Fibroblast of the aortic adventitia (primary cell): ENCODE results near the gene PIP5K1C. TPM values are rescaled to one million over a fixed set of nuclear protein-coding genes. Genes with fewer than 3 reads are reported as not detected.
"Not testable (repeated sequence)": the region's sequence is repeated elsewhere in the genome, so short reads cannot be mapped to it uniquely, and the experiment has no call there.

Experiments used
- DNase-seq: peaks from one replicate; pipeline ENCODE4 v3.0.0-alpha.2; 2010; ENCODE audit warnings: low read depth
- H3K4me3 ChIP-seq: 2 replicates; pipeline ENCODE4 v1.5.1; 2011; ENCODE audit warnings: low read depth, mild to moderate bottlenecking, control low read depth, low read length, moderate library complexity
- total RNA-seq: library from RNA; depleted of rRNA; stranded (reverse); fragments of >200 nt; gene quantifications from 2 replicates; pipeline ENCODE4 v1.2.3, GENCODE V29; 2012; ENCODE audit warnings: low replicate concordance
- TF ChIP-seq, protein P1 (sequence below): IDR thresholded peaks from 2 replicates; pipeline ENCODE4 v1.5.1; 2011; ENCODE audit warnings: mild to moderate bottlenecking, low read length, control low read depth, inconsistent platforms; ENCODE audit not compliant: insufficient read depth

Gene PIP5K1C
- total RNA-seq, 1 donor = 32.2 TPM

- DNase-seq = no peak
- peak within 1 kb of the TSS; percentile 5 for H3K4me3 ChIP-seq
- TF ChIP-seq, protein P1, sequence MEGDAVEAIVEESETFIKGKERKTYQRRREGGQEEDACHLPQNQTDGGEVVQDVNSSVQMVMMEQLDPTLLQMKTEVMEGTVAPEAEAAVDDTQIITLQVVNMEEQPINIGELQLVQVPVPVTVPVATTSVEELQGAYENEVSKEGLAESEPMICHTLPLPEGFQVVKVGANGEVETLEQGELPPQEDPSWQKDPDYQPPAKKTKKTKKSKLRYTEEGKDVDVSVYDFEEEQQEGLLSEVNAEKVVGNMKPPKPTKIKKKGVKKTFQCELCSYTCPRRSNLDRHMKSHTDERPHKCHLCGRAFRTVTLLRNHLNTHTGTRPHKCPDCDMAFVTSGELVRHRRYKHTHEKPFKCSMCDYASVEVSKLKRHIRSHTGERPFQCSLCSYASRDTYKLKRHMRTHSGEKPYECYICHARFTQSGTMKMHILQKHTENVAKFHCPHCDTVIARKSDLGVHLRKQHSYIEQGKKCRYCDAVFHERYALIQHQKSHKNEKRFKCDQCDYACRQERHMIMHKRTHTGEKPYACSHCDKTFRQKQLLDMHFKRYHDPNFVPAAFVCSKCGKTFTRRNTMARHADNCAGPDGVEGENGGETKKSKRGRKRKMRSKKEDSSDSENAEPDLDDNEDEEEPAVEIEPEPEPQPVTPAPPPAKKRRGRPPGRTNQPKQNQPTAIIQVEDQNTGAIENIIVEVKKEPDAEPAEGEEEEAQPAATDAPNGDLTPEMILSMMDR = no peak
These were observed 114.8 kb downstream of the PIP5K1C start, which contains the start of gene GIPC3 for GRCh38 chr19:3585301-3586126. GIPC3 (plus strand) TSS chr19:3585478; CDS start chr19:3585598, 120 bp downstream.

DNA sequence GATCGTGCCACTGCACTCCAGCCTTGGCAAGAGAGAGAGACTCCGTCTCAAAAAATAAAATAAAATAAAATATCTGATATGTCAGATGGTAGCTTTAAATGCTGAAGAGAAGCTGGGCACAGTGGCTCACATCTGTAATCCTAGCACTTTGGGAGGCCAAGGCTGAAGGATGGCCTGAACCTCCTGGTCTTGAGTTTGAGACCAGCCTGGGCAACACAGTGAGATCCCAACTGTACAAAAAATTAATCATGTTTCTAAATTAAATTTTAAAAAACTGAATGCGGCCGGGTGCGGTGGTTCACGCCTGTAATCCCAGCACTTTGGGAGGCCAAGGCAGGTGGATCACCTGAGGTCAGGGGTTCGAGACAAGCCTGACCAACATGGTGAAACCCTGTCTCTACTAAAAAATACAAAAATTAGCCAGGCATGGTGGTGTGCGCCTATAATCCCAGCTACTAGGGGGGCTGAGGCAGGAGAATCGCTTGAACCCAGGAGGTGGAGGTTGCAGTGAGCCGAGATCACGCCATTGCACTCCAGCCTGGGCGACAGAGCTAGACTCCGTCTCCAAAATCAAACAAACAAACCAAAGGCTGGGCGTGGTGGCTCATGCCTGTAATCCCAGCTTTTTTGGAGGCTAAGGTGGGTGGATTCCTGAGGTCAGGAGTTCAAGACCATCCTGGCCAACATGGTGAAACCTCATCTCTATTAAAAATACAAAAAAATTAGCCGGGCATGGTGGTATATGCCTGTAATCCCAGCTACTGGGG is 116.0 kb downstream of the PIP5K1C start:
- H3K4me3 ChIP-seq, DNase-seq: not testable (repeated sequence)

- H3K4me3 ChIP-seq = not testable (repeated sequence)
These were observed 118.5 kb downstream of the PIP5K1C start for GRCh38 chr19:3581792-3582191.

More at GRCh38 chr19:3581792-3582191, 118.5 kb downstream of the PIP5K1C start:
- DNase-seq = not testable (repeated sequence)

Other genes starting within 250 kb of the PIP5K1C start
- gene SMIM24, start 219.9 kb downstream of the PIP5K1C start, total RNA-seq = not detected in 2 replicates
- not detected in 2 replicates for gene SMIM44, start 217.0 kb downstream of the PIP5K1C start, total RNA-seq
- gene DOHH, start 199.8 kb downstream of the PIP5K1C start, total RNA-seq = 6.5 and 18.6 TPM in 2 replicates
- 14.8 and 30.2 TPM in 2 replicates for gene FZR1, start 194.2 kb downstream of the PIP5K1C start, total RNA-seq
- not detected in 2 replicates for gene TEKTIP1, start 161.3 kb downstream of the PIP5K1C start, total RNA-seq
- gene MFSD12, start 142.9 kb downstream of the PIP5K1C start, total RNA-seq = 51.7 and 52.6 TPM in 2 replicates
- gene HMG20B, start 127.5 kb downstream of the PIP5K1C start, total RNA-seq = 56.6 and 219 TPM in 2 replicates
- gene GIPC3, start 115.0 kb downstream of the PIP5K1C start, total RNA-seq = under 0.01 and 0.33 TPM in 2 replicates
- 0.49 and 5.0 TPM in 2 replicates for gene TBXA2R, start 93.6 kb downstream of the PIP5K1C start, total RNA-seq
- gene CACTIN, start 73.7 kb downstream of the PIP5K1C start, total RNA-seq = 15.7 and 21.3 TPM in 2 replicates
- not detected in 2 replicates for gene TJP3, start 7.9 kb upstream of the PIP5K1C start, total RNA-seq
- gene APBA3, start 61.2 kb upstream of the PIP5K1C start, total RNA-seq = 15.5 and 39.5 TPM in 2 replicates
- 38.8 and 60.5 TPM in 2 replicates for gene MRPL54, start 62.2 kb upstream of the PIP5K1C start, total RNA-seq
- not detected in 2 replicates for gene RAX2, start 71.8 kb upstream of the PIP5K1C start, total RNA-seq
- gene MATK, start 85.9 kb upstream of the PIP5K1C start, total RNA-seq = not detected in 2 replicates
- not detected in 2 replicates for gene ZFR2, start 168.6 kb upstream of the PIP5K1C start, total RNA-seq
- gene ATCAY, start 180.2 kb upstream of the PIP5K1C start, total RNA-seq = not detected in 2 replicates
- not detected in 2 replicates for gene NMRK2, start 232.6 kb upstream of the PIP5K1C start, total RNA-seq